Measurements from ENCODE around the gene CTAG2.

DNA sequence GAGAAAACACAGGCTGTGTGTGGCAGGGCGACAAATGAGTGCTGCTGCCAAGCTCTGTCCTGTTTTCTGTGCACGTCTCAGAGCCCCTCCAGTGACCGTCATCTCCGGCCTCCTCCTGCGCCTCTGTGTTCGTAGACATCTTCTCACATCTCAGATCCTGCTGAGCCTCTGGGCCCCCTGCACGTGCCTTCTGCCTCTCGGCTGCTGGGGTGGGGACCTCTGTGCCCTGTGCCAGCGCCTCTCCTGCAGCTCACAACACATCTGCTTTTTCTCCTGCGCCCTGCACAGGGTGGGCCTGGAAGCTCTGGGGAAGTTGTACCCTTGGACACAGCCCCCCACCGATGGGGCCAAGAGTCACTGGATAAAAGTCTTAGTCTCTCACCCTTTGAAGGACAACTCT, 2.4 kb upstream of the CTAG2 start:
- TF ChIP-seq, protein P1, sequence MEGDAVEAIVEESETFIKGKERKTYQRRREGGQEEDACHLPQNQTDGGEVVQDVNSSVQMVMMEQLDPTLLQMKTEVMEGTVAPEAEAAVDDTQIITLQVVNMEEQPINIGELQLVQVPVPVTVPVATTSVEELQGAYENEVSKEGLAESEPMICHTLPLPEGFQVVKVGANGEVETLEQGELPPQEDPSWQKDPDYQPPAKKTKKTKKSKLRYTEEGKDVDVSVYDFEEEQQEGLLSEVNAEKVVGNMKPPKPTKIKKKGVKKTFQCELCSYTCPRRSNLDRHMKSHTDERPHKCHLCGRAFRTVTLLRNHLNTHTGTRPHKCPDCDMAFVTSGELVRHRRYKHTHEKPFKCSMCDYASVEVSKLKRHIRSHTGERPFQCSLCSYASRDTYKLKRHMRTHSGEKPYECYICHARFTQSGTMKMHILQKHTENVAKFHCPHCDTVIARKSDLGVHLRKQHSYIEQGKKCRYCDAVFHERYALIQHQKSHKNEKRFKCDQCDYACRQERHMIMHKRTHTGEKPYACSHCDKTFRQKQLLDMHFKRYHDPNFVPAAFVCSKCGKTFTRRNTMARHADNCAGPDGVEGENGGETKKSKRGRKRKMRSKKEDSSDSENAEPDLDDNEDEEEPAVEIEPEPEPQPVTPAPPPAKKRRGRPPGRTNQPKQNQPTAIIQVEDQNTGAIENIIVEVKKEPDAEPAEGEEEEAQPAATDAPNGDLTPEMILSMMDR (IDR thresholded peaks at IDR 0.05): no peak
- no peak for TF ChIP-seq POLR2A (IDR thresholded peaks at IDR 0.05)
